GM12878 (cell line): ENCODE data around the gene DLL1. TPM values are rescaled to one million over a fixed set of nuclear protein-coding genes. Genes with fewer than 3 reads are reported as not detected.

ENCODE experiments used
- ATAC-seq: fragments of 200-7000 bp; cut with Tn5 transposase; 3 replicates; pipeline ENCODE4 v1.9.1; 2020; ENCODE audit warnings: mild to moderate bottlenecking, moderate library complexity
- BruUV-seq: library from RNA; stranded (reverse); fragments of 400-500 nt; replicated peaks from 2 replicates; lab custom pipeline; 2021; lab: Mats Ljungman, UMichigan
- CTCF ChIA-PET: fragments of 300-600 bp; sonication (Branson Sonifier 250); formaldehyde crosslinking; extraction: SDS; loops from one replicate; lab custom pipeline; 2021; ENCODE audit warnings: inconsistent platforms; lab: Yijun Ruan, JAX
- POLR2A ChIA-PET: fragments of 350-600 bp; formaldehyde crosslinking; extraction: SDS; loops from one replicate; lab custom pipeline; 2021; ENCODE audit warnings: inconsistent platforms; lab: Charles Lee
- RAD21 ChIA-PET: fragments of 300-600 bp; sonication (Branson Sonifier 250); formaldehyde crosslinking; loops from one replicate; lab custom pipeline; 2023; ENCODE audit warnings: antibody characterized with exemption; ENCODE audit not compliant: unreplicated experiment; lab: Charles Lee
- SMC1A ChIA-PET: fragments of 300-600 bp; sonication (Branson Sonifier 250); formaldehyde crosslinking; loops from one replicate; lab custom pipeline; 2023; ENCODE audit not compliant: unreplicated experiment, uncharacterized antibody; lab: Charles Lee
- DNase-seq: peaks from one replicate; pipeline ENCODE4 v3.0.0-alpha.2; 2011; ENCODE audit warnings: low read depth, low spot score
- FAIRE-seq: peaks from 3 replicates; lab custom pipeline; 2011; peaks lifted over from hg19 to GRCh38; lab: Jason Lieb, UNC
- H2AFZ ChIP-seq: 2 replicates; pipeline ENCODE4 v1.6.0; 2011; ENCODE audit warnings: low read depth, low read length, control low read depth; ENCODE audit not compliant: control insufficient read depth
- H3K27ac ChIP-seq: 2 replicates; pipeline ENCODE4 v1.5.1; 2011; ENCODE audit warnings: control low read depth; ENCODE audit not compliant: control insufficient read depth, insufficient read depth
- H3K27me3 ChIP-seq, 2 experiments: replicated peaks in 1 of 2; 2 replicates each; pipeline versions ENCODE4 v1.6.0 to v1.6.1; 2011; ENCODE audit warnings: low read length in 1 of 2; ENCODE audit not compliant: control insufficient read depth in 2 of 2, insufficient read depth in 2 of 2
- H3K36me3 ChIP-seq, 2 experiments: 2 replicates each; pipeline ENCODE4 v1.5.1; 2011; ENCODE audit warnings: low read length in 1 of 2; ENCODE audit not compliant: control insufficient read depth in 2 of 2, insufficient read depth in 2 of 2
- H3K4me1 ChIP-seq: 2 replicates; pipeline ENCODE4 v1.6.1; 2011; ENCODE audit warnings: mild to moderate bottlenecking, low read length, moderate library complexity, mixed read lengths; ENCODE audit not compliant: control insufficient read depth, insufficient read depth
- H3K4me2 ChIP-seq: 2 replicates; pipeline ENCODE4 v1.6.0; 2011; ENCODE audit warnings: control low read depth; ENCODE audit not compliant: control insufficient read depth, insufficient read depth
- H3K4me3 ChIP-seq: fragments of 200-600 bp; sonication (generic); 2 replicates; pipeline ENCODE4 v1.5.1; 2016
- H3K79me2 ChIP-seq: 2 replicates; pipeline ENCODE4 v1.6.0; 2011; ENCODE audit warnings: low read length; ENCODE audit not compliant: control insufficient read depth, insufficient read depth
- H3K9ac ChIP-seq: 2 replicates; pipeline ENCODE4 v1.8.0; 2011; ENCODE audit warnings: low read length, control low read depth, mixed read lengths; ENCODE audit not compliant: control insufficient read depth, insufficient read depth
- H3K9me3 ChIP-seq: replicated peaks from 3 replicates; pipeline ENCODE4 v1.5.1; 2011; ENCODE audit warnings: mild to moderate bottlenecking, low read length; ENCODE audit not compliant: control insufficient read depth, insufficient read depth
- H4K20me1 ChIP-seq: 2 replicates; pipeline ENCODE4 v1.6.0; 2011; ENCODE audit not compliant: control insufficient read depth, insufficient read depth
- CBX3 ChIP-seq: fragments of 200-600 bp; sonication (generic); IDR thresholded peaks from 2 replicates; pipeline ENCODE4 v1.6.1; 2016; ENCODE audit warnings: low read depth, borderline replicate concordance
- NR2C2 ChIP-seq: IDR thresholded peaks from 2 replicates; pipeline ENCODE4 v1.6.1; 2011; ENCODE audit warnings: borderline replicate concordance, low read depth; ENCODE audit not compliant: control insufficient read depth, insufficient read length
- SMC3 ChIP-seq: IDR thresholded peaks from 2 replicates; pipeline ENCODE4 v1.6.1; 2011; ENCODE audit warnings: low read length, improper control_type of control experiment, borderline replicate concordance
- ZNF24 ChIP-seq: fragments of 450-650 bp; IDR thresholded peaks from 2 replicates; pipeline ENCODE4 v1.6.1; 2017; ENCODE audit warnings: antibody characterized with exemption, mild to moderate bottlenecking
- WGBS: methylation state at CpG from one replicate; pipeline ENCODE4 v1.1.6; 2016; ENCODE audit warnings: low lambda C conversion rate; ENCODE audit not compliant: insufficient replicate concordance, insufficient coverage; ENCODE audit errors: missing lambda C conversion rate; 5-methylcytosine and 5-hydroxymethylcytosine counted together
- in situ Hi-C: fragments of 300-500 bp; cut with MboI; formaldehyde crosslinking; loops from 9 replicates; pipeline ENCODE4 v1.14.3; 2018; ENCODE audit warnings: mixed read lengths
- intact Hi-C: fragments of 100-400 bp; cut with micrococcal nuclease; formaldehyde crosslinking; loops from one replicate; pipeline ENCODE4 v1.14.2; 2022; ENCODE audit not compliant: unreplicated experiment
- polyA plus RNA-seq, 11 experiments: library from polyadenylated mRNA; depleted of rRNA in 4 of 11; unstranded in 6 of 11; stranded (reverse) in 5 of 11; fragments of >200 nt; fragmentation: Nextera tagmentation in 4 of 11; fragmentation: Illumina TruSeq in 1 of 11; extraction: Ambion mirVana in 4 of 11; extraction: Trizol in 1 of 11; gene quantifications; 1 replicate in 1 of 11; 2 replicates in 10 of 11; pipeline versions ENCODE4 v1.2.1 to v1.2.3, GENCODE V29; 2011 to 2016; ENCODE audit warnings: inconsistent platforms in 2 of 11, missing spikeins in 2 of 11, low read depth in 1 of 11
- total RNA-seq, 4 experiments: library from RNA; depleted of rRNA in 3 of 4; stranded (reverse); fragments of >200 nt in 3 of 4; fragmentation: Illumina TruSeq in 1 of 4; extraction: Trizol in 1 of 4; gene quantifications; 2 replicates each; pipeline versions ENCODE4 v1.2.1 to v1.2.3, GENCODE V29; 2013 to 2021
- TF ChIP-seq, protein P1 (sequence below): fragments of 450-650 bp; IDR thresholded peaks from 2 replicates; pipeline ENCODE4 v1.6.1; 2017; ENCODE audit warnings: low read depth, mild to moderate bottlenecking, moderate library complexity
- TF ChIP-seq, protein P2 (sequence below): IDR thresholded peaks from 2 replicates; pipeline ENCODE4 v1.6.1; 2011; ENCODE audit warnings: borderline replicate concordance, low read depth, mild to moderate bottlenecking, moderate library complexity, mixed read lengths, low read length; ENCODE audit not compliant: insufficient read depth; ENCODE audit errors: extremely low read length
- TF ChIP-seq, protein P3 (sequence below): IDR thresholded peaks from 2 replicates; pipeline ENCODE4 v1.6.1; 2012; ENCODE audit warnings: improper control_type of control experiment, low read depth, low read length; ENCODE audit not compliant: insufficient replicate concordance
- TF ChIP-seq, protein P4 (sequence below): fragments of 450-650 bp; IDR thresholded peaks from 2 replicates; pipeline ENCODE4 v1.6.1; 2017; ENCODE audit warnings: antibody characterized with exemption, mild to moderate bottlenecking, moderate library complexity

DLL1 gene
- total and polyA plus RNA-seq, 10 of the 15 experiments (the other 5 are each of a cell fraction or from before 2014, with no cell fraction given): 0.02 to 0.80 (median 0.19) TPM

DNA sequence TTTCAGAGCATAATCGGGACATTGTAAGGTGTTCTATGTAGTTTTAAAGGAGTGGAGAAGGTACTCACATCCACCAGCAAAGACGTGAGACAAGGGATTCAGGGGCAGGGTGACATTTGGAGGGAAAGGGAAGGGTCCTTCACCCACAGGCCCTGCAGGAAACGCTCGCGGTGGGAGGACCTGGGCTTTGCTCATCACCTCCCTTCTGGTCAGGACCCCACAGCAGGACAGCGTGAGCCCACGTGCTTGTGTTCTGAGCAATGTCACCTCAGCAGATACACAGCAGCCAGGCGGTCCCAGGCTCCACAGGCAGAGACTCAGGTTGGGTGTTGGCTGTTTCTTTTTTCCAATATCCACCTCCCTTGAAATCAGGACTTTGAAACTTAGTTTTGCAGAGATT is 27.5 kb downstream of the DLL1 start:
- intact Hi-C loops: no loop called here
- ChIA-PET RAD21 (no interaction called here), POLR2A (no interaction called here), CTCF (no interaction called here), SMC1A (no interaction called here)
- DNase-seq (no peak), FAIRE-seq (no peak), ATAC-seq (no peak)
- Histone ChIP-seq H3K27me3 (no peaks in the 10 kb centered on the region), H2AFZ (no peak overlapping the region), H3K9ac (no peak overlapping the region), H3K4me2 (no peak overlapping the region), H3K79me2 (no peaks in the 10 kb centered on the region), H3K4me1 (no peaks in the 10 kb centered on the region), H3K9me3 (no peaks in the 10 kb centered on the region), H3K27ac (no peak overlapping the region), H3K36me3 (no peaks in the 10 kb centered on the region), H4K20me1 (no peaks in the 10 kb centered on the region), H3K4me3 (no peak overlapping the region)
- TF ChIP-seq, protein P1, sequence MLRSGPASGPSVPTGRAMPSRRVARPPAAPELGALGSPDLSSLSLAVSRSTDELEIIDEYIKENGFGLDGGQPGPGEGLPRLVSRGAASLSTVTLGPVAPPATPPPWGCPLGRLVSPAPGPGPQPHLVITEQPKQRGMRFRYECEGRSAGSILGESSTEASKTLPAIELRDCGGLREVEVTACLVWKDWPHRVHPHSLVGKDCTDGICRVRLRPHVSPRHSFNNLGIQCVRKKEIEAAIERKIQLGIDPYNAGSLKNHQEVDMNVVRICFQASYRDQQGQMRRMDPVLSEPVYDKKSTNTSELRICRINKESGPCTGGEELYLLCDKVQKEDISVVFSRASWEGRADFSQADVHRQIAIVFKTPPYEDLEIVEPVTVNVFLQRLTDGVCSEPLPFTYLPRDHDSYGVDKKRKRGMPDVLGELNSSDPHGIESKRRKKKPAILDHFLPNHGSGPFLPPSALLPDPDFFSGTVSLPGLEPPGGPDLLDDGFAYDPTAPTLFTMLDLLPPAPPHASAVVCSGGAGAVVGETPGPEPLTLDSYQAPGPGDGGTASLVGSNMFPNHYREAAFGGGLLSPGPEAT: no peak
- TF ChIP-seq CBX3 (no peak), SMC3 (no peak), ZNF24 (no peak), NR2C2 (no peak)
- TF ChIP-seq, protein P2, sequence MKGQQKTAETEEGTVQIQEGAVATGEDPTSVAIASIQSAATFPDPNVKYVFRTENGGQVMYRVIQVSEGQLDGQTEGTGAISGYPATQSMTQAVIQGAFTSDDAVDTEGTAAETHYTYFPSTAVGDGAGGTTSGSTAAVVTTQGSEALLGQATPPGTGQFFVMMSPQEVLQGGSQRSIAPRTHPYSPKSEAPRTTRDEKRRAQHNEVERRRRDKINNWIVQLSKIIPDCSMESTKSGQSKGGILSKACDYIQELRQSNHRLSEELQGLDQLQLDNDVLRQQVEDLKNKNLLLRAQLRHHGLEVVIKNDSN: no peak
- TF ChIP-seq, protein P3, sequence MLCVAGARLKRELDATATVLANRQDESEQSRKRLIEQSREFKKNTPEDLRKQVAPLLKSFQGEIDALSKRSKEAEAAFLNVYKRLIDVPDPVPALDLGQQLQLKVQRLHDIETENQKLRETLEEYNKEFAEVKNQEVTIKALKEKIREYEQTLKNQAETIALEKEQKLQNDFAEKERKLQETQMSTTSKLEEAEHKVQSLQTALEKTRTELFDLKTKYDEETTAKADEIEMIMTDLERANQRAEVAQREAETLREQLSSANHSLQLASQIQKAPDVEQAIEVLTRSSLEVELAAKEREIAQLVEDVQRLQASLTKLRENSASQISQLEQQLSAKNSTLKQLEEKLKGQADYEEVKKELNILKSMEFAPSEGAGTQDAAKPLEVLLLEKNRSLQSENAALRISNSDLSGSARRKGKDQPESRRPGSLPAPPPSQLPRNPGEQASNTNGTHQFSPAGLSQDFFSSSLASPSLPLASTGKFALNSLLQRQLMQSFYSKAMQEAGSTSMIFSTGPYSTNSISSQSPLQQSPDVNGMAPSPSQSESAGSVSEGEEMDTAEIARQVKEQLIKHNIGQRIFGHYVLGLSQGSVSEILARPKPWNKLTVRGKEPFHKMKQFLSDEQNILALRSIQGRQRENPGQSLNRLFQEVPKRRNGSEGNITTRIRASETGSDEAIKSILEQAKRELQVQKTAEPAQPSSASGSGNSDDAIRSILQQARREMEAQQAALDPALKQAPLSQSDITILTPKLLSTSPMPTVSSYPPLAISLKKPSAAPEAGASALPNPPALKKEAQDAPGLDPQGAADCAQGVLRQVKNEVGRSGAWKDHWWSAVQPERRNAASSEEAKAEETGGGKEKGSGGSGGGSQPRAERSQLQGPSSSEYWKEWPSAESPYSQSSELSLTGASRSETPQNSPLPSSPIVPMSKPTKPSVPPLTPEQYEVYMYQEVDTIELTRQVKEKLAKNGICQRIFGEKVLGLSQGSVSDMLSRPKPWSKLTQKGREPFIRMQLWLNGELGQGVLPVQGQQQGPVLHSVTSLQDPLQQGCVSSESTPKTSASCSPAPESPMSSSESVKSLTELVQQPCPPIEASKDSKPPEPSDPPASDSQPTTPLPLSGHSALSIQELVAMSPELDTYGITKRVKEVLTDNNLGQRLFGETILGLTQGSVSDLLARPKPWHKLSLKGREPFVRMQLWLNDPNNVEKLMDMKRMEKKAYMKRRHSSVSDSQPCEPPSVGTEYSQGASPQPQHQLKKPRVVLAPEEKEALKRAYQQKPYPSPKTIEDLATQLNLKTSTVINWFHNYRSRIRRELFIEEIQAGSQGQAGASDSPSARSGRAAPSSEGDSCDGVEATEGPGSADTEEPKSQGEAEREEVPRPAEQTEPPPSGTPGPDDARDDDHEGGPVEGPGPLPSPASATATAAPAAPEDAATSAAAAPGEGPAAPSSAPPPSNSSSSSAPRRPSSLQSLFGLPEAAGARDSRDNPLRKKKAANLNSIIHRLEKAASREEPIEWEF: no peak
- TF ChIP-seq, protein P4, sequence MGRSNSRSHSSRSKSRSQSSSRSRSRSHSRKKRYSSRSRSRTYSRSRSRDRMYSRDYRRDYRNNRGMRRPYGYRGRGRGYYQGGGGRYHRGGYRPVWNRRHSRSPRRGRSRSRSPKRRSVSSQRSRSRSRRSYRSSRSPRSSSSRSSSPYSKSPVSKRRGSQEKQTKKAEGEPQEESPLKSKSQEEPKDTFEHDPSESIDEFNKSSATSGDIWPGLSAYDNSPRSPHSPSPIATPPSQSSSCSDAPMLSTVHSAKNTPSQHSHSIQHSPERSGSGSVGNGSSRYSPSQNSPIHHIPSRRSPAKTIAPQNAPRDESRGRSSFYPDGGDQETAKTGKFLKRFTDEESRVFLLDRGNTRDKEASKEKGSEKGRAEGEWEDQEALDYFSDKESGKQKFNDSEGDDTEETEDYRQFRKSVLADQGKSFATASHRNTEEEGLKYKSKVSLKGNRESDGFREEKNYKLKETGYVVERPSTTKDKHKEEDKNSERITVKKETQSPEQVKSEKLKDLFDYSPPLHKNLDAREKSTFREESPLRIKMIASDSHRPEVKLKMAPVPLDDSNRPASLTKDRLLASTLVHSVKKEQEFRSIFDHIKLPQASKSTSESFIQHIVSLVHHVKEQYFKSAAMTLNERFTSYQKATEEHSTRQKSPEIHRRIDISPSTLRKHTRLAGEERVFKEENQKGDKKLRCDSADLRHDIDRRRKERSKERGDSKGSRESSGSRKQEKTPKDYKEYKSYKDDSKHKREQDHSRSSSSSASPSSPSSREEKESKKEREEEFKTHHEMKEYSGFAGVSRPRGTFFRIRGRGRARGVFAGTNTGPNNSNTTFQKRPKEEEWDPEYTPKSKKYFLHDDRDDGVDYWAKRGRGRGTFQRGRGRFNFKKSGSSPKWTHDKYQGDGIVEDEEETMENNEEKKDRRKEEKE: no peak
- in situ Hi-C loops: no loop called here
- BruUV-seq: no TSS peak
- WGBS: 51% methylated on average over 8 of the region's 8 CpGs
